GM12878 (cell line): ENCODE data around the gene WNK1. TPM values are rescaled to one million over a fixed set of nuclear protein-coding genes. Genes with fewer than 3 reads are reported as not detected.
"Not testable (repeated sequence)": the region's sequence is repeated elsewhere in the genome, so short reads cannot be mapped to it uniquely, and the experiment has no call there.

Source experiments
- ATAC-seq: fragments of 200-7000 bp; cut with Tn5 transposase; 3 replicates; pipeline ENCODE4 v1.9.1; 2020; ENCODE audit warnings: mild to moderate bottlenecking, moderate library complexity
- BruUV-seq: library from RNA; stranded (reverse); fragments of 400-500 nt; replicated peaks from 2 replicates; lab custom pipeline; 2021; lab: Mats Ljungman, UMichigan
- CTCF ChIA-PET: fragments of 300-600 bp; sonication (Branson Sonifier 250); formaldehyde crosslinking; extraction: SDS; loops from one replicate; lab custom pipeline; 2021; ENCODE audit warnings: inconsistent platforms; lab: Yijun Ruan, JAX
- POLR2A ChIA-PET: fragments of 350-600 bp; formaldehyde crosslinking; extraction: SDS; loops from one replicate; lab custom pipeline; 2021; ENCODE audit warnings: inconsistent platforms; lab: Charles Lee
- RAD21 ChIA-PET: fragments of 300-600 bp; sonication (Branson Sonifier 250); formaldehyde crosslinking; loops from one replicate; lab custom pipeline; 2023; ENCODE audit warnings: antibody characterized with exemption; ENCODE audit not compliant: unreplicated experiment; lab: Charles Lee
- SMC1A ChIA-PET: fragments of 300-600 bp; sonication (Branson Sonifier 250); formaldehyde crosslinking; loops from one replicate; lab custom pipeline; 2023; ENCODE audit not compliant: unreplicated experiment, uncharacterized antibody; lab: Charles Lee
- DNase-seq: peaks from one replicate; pipeline ENCODE4 v3.0.0-alpha.2; 2011; ENCODE audit warnings: low read depth, low spot score
- FAIRE-seq: peaks from 3 replicates; lab custom pipeline; 2011; peaks lifted over from hg19 to GRCh38; lab: Jason Lieb, UNC
- H2AFZ ChIP-seq: 2 replicates; pipeline ENCODE4 v1.6.0; 2011; ENCODE audit warnings: low read depth, low read length, control low read depth; ENCODE audit not compliant: control insufficient read depth
- H3K27ac ChIP-seq: 2 replicates; pipeline ENCODE4 v1.5.1; 2011; ENCODE audit warnings: control low read depth; ENCODE audit not compliant: control insufficient read depth, insufficient read depth
- H3K27me3 ChIP-seq, 2 experiments: replicated peaks in 1 of 2; 2 replicates each; pipeline versions ENCODE4 v1.6.0 to v1.6.1; 2011; ENCODE audit warnings: low read length in 1 of 2; ENCODE audit not compliant: control insufficient read depth in 2 of 2, insufficient read depth in 2 of 2
- H3K36me3 ChIP-seq, 2 experiments: 2 replicates each; pipeline ENCODE4 v1.5.1; 2011; ENCODE audit warnings: low read length in 1 of 2; ENCODE audit not compliant: control insufficient read depth in 2 of 2, insufficient read depth in 2 of 2
- H3K4me1 ChIP-seq: 2 replicates; pipeline ENCODE4 v1.6.1; 2011; ENCODE audit warnings: mild to moderate bottlenecking, low read length, moderate library complexity, mixed read lengths; ENCODE audit not compliant: control insufficient read depth, insufficient read depth
- H3K4me2 ChIP-seq: 2 replicates; pipeline ENCODE4 v1.6.0; 2011; ENCODE audit warnings: control low read depth; ENCODE audit not compliant: control insufficient read depth, insufficient read depth
- H3K4me3 ChIP-seq: fragments of 200-600 bp; sonication (generic); 2 replicates; pipeline ENCODE4 v1.5.1; 2016
- H3K79me2 ChIP-seq: 2 replicates; pipeline ENCODE4 v1.6.0; 2011; ENCODE audit warnings: low read length; ENCODE audit not compliant: control insufficient read depth, insufficient read depth
- H3K9ac ChIP-seq: 2 replicates; pipeline ENCODE4 v1.8.0; 2011; ENCODE audit warnings: low read length, control low read depth, mixed read lengths; ENCODE audit not compliant: control insufficient read depth, insufficient read depth
- H3K9me3 ChIP-seq: replicated peaks from 3 replicates; pipeline ENCODE4 v1.5.1; 2011; ENCODE audit warnings: mild to moderate bottlenecking, low read length; ENCODE audit not compliant: control insufficient read depth, insufficient read depth
- H4K20me1 ChIP-seq: 2 replicates; pipeline ENCODE4 v1.6.0; 2011; ENCODE audit not compliant: control insufficient read depth, insufficient read depth
- POU2F2 ChIP-seq: IDR thresholded peaks from 3 replicates; pipeline ENCODE4 v1.6.1; 2011; ENCODE audit warnings: low read depth, mild to moderate bottlenecking, low read length, borderline replicate concordance
- RAD21 ChIP-seq: IDR thresholded peaks from 2 replicates; pipeline ENCODE4 v1.6.1; 2011; ENCODE audit warnings: mild to moderate bottlenecking, low read depth, low read length, moderate library complexity; ENCODE audit not compliant: insufficient read depth
- TARDBP ChIP-seq: IDR thresholded peaks from 2 replicates; pipeline ENCODE4 v1.6.1; 2016; ENCODE audit warnings: borderline replicate concordance
- WGBS: methylation state at CpG from one replicate; pipeline ENCODE4 v1.1.6; 2016; ENCODE audit warnings: low lambda C conversion rate; ENCODE audit not compliant: insufficient replicate concordance, insufficient coverage; ENCODE audit errors: missing lambda C conversion rate; 5-methylcytosine and 5-hydroxymethylcytosine counted together
- in situ Hi-C: fragments of 300-500 bp; cut with MboI; formaldehyde crosslinking; loops from 9 replicates; pipeline ENCODE4 v1.14.3; 2018; ENCODE audit warnings: mixed read lengths
- intact Hi-C: fragments of 100-400 bp; cut with micrococcal nuclease; formaldehyde crosslinking; loops from one replicate; pipeline ENCODE4 v1.14.2; 2022; ENCODE audit not compliant: unreplicated experiment
- polyA plus RNA-seq, 11 experiments: library from polyadenylated mRNA; depleted of rRNA in 4 of 11; unstranded in 6 of 11; stranded (reverse) in 5 of 11; fragments of >200 nt; fragmentation: Nextera tagmentation in 4 of 11; fragmentation: Illumina TruSeq in 1 of 11; extraction: Ambion mirVana in 4 of 11; extraction: Trizol in 1 of 11; gene quantifications; 1 replicate in 1 of 11; 2 replicates in 10 of 11; pipeline versions ENCODE4 v1.2.1 to v1.2.3, GENCODE V29; 2011 to 2016; ENCODE audit warnings: inconsistent platforms in 2 of 11, missing spikeins in 2 of 11, low read depth in 1 of 11
- total RNA-seq, 4 experiments: library from RNA; depleted of rRNA in 3 of 4; stranded (reverse); fragments of >200 nt in 3 of 4; fragmentation: Illumina TruSeq in 1 of 4; extraction: Trizol in 1 of 4; gene quantifications; 2 replicates each; pipeline versions ENCODE4 v1.2.1 to v1.2.3, GENCODE V29; 2013 to 2021

The WNK1 gene
- total and polyA plus RNA-seq, 10 of the 15 experiments (the other 5 are each of a cell fraction or from before 2014, with no cell fraction given) = 9.6 to 151 (median 86.6) TPM

DNA sequence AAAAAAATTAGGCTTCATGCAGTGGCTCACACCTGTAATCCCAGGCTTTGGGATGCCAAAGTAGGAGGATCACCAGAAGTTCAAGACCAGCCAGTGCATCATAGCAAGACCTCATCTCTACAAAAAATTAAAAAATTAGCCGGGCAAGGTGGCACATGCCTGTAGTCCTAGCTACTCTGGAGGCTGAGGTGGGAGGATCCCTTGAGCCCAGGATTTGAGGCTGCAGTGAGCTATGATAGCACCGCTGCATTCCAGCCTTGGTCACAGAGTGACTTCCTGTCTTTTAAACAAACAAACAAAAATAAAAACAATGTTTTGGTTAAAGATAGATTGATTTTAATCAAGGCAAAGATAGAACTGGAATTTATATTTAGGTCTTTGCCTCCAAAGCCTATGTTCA is 60.6 kb downstream of the WNK1 start:
- Histone ChIP-seq H4K20me1 (no peaks in the 10 kb centered on the region), H3K27me3 (no peaks in the 10 kb centered on the region), H3K36me3 (peaks cover 2 to 3% of the 10 kb centered on the region in 2 experiments; a peak in 2 of 4 replicates), H2AFZ (no peak overlapping the region), H3K4me1 (peaks cover 38% of the 10 kb centered on the region), H3K4me3 (no peak overlapping the region), H3K79me2 (peaks cover 80% of the 10 kb centered on the region), H3K4me2 (0 out of 2 replicates have a peak overlapping the region, but pooled peaks have one; percentile 11), H3K9ac (no peak overlapping the region), H3K27ac (no peak overlapping the region), H3K9me3 (no peaks in the 10 kb centered on the region)
- in situ Hi-C loops = loop anchor here (5.0 kb wide), 1 partner anchor 236 kb away; no protein-coding TSS in a partner anchor
- ChIA-PET RAD21 (interaction anchor here (1.0 to 5.1 kb wide), 7 partner anchors 62 to 237 kb away, joined by 3 to 40 read pairs (median 9); partner anchors contain the start of genes NINJ2 and WNK1), POLR2A (interaction anchor here (0.9 to 1.1 kb wide), 3 partner anchors 32 to 63 kb away, joined by 3 read pairs; no protein-coding TSS in a partner anchor), SMC1A (interaction anchor here (0.8 to 8.9 kb wide), 14 partner anchors 8 to 305 kb away, joined by 3 to 73 read pairs (median 6); partner anchors contain the start of gene WNK1), CTCF (interaction anchor here (1.0 to 9.5 kb wide), 15 partner anchors 8 to 243 kb away, joined by 3 to 102 read pairs (median 11); partner anchors contain the start of gene WNK1)
- no TSS peak for BruUV-seq
- ATAC-seq = no peak
- DNase-seq = no peak
- no peak for FAIRE-seq
- intact Hi-C loops = loop anchor here (2.0 to 5.0 kb wide), 3 partner anchors 62 to 181 kb away; no protein-coding TSS in a partner anchor
- 100% methylated on average over 2 of the region's 2 CpGs for WGBS
- no peak for TF ChIP-seq TARDBP
- no peak for TF ChIP-seq RAD21
- no peak for TF ChIP-seq POU2F2

DNA sequence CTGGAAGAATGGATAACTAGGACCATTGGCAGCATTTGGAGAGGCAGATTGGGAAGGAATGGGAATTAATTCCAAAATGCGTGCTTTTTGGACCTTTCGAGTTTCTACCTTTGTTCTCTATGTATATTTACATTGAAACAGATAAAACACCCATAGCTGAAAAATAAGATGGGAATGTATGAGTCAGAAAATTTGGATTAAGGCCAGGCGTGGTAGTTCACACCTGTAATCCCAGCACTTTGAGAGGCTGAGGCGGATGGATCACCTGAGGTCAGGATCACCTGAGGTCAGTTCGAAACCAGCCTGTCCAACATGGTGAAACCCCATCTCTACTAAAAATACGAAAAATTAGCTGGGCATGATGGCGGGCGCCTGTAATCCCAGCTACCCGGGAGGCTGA is 65.1 kb downstream of the WNK1 start:
- H3K36me3 ChIP-seq, DNase-seq, H3K4me1 ChIP-seq, in situ Hi-C loops, intact Hi-C loops, H3K9ac ChIP-seq, BruUV-seq, H3K4me2 ChIP-seq, H2AFZ ChIP-seq, H4K20me1 ChIP-seq, H3K9me3 ChIP-seq, ATAC-seq, H3K27ac ChIP-seq, H3K4me3 ChIP-seq, FAIRE-seq, H3K27me3 ChIP-seq: not testable (repeated sequence)
- ChIA-PET RAD21 (interaction anchor here (1.6 to 5.1 kb wide), 4 partner anchors 66 to 275 kb away, joined by 4 to 40 read pairs (median 20); no protein-coding TSS in a partner anchor), SMC1A (interaction anchor here (1.0 to 8.9 kb wide), 13 partner anchors 13 to 766 kb away, joined by 3 to 73 read pairs (median 3); no protein-coding TSS in a partner anchor), CTCF (interaction anchor here (0.6 to 9.5 kb wide), 25 partner anchors 10 to 766 kb away, joined by 3 to 102 read pairs (median 7); partner anchors contain the start of genes RAD52 and WNK1), POLR2A (interaction anchor here (0.6 to 1.7 kb wide), 2 partner anchors 98 to 203 kb away, joined by 4 to 6 read pairs; no protein-coding TSS in a partner anchor)
- 94% methylated on average over 9 of the region's 9 CpGs for WGBS
- H3K79me2 ChIP-seq = peaks cover 78% of the 10 kb centered on the region
